Peyer's patch (tissue), 4 donors: ENCODE results near the gene SEH1L. TPM values are rescaled to one million over a fixed set of nuclear protein-coding genes. Genes with fewer than 3 reads are reported as not detected.

Experiments used
- DNase-seq, 3 donors: peaks; one replicate each; pipeline ENCODE4 v3.0.0-alpha.2; 2017 to 2019
- H3K27ac ChIP-seq, 4 donors: fragments of 200-600 bp; sonication (generic); one replicate each; pipeline ENCODE4 v1.5.1; 2016 to 2019
- H3K27me3 ChIP-seq, 2 donors: fragments of 200-600 bp; sonication (generic); one replicate each; pipeline ENCODE4 v1.5.1; 2019
- H3K36me3 ChIP-seq, 3 donors: fragments of 200-600 bp; sonication (generic); one replicate each; pipeline ENCODE4 v1.5.1; 2016 to 2019
- H3K4me1 ChIP-seq, 4 donors: fragments of 200-600 bp; sonication (generic); one replicate each; pipeline ENCODE4 v1.5.1; 2016 to 2019
- H3K4me3 ChIP-seq, 4 donors: fragments of 200-600 bp; sonication (generic); 1 replicate in 3 of 4; 2 replicates in 1 of 4; pipeline ENCODE4 v1.5.1; 2016 to 2019; ENCODE audit warnings: mild to moderate bottlenecking in 1 of 4
- H3K9me3 ChIP-seq, 4 donors: fragments of 200-600 bp; sonication (generic); one replicate each; pipeline ENCODE4 v1.5.1; 2016 to 2019; ENCODE audit warnings: mild to moderate bottlenecking in 1 of 4
- POLR2A ChIP-seq, 2 donors: fragments of 450-650 bp; IDR thresholded peaks; one replicate each; pipeline ENCODE4 v1.5.1; 2017; ENCODE audit warnings: antibody characterized with exemption in 2 of 2, mild to moderate bottlenecking in 2 of 2, moderate library complexity in 2 of 2
- total RNA-seq, 4 donors: library from RNA; depleted of rRNA; stranded (reverse); fragments of >200 nt; gene quantifications; one replicate each; pipeline ENCODE4 v1.1.0, GENCODE V29; 2016
- TF ChIP-seq, protein P1 (sequence below), 6 experiments: fragments of 450-650 bp in 4 of 6; fragments of 200-600 bp in 2 of 6; sonication (generic) in 1 of 6; IDR thresholded peaks; one replicate each; pipeline ENCODE4 v1.5.1; 2017 to 2019; ENCODE audit warnings: antibody characterized with exemption in 6 of 6, mild to moderate bottlenecking in 3 of 6, moderate library complexity in 1 of 6

SEH1L gene
- total RNA-seq, 4 donors from 2014 or later: 18.6 to 38.0 (median 25.3) TPM

DNA sequence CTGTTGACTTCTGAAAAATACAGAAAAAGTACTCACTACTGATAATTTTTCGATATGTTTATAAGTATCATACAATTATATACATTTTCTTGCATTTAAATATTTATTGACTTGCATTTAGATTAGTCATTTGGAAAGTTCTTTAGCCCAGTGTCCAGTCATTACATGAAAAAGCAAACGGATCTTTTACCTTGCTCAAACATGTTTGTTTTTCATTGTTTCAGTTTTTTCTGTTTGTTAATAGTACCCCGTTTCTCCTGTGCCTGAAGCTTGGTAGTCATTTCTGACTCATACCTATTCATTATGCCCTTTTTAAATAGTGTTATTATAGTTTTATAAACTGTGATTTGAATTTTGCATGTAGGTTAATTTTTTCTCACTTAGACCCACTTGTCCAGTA, 71.5 kb downstream of the SEH1L start:
- TF ChIP-seq POLR2A (IDR thresholded peaks at IDR 0.05): no peak
- TF ChIP-seq, protein P1, sequence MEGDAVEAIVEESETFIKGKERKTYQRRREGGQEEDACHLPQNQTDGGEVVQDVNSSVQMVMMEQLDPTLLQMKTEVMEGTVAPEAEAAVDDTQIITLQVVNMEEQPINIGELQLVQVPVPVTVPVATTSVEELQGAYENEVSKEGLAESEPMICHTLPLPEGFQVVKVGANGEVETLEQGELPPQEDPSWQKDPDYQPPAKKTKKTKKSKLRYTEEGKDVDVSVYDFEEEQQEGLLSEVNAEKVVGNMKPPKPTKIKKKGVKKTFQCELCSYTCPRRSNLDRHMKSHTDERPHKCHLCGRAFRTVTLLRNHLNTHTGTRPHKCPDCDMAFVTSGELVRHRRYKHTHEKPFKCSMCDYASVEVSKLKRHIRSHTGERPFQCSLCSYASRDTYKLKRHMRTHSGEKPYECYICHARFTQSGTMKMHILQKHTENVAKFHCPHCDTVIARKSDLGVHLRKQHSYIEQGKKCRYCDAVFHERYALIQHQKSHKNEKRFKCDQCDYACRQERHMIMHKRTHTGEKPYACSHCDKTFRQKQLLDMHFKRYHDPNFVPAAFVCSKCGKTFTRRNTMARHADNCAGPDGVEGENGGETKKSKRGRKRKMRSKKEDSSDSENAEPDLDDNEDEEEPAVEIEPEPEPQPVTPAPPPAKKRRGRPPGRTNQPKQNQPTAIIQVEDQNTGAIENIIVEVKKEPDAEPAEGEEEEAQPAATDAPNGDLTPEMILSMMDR (IDR thresholded peaks at IDR 0.05): no peak

DNA sequence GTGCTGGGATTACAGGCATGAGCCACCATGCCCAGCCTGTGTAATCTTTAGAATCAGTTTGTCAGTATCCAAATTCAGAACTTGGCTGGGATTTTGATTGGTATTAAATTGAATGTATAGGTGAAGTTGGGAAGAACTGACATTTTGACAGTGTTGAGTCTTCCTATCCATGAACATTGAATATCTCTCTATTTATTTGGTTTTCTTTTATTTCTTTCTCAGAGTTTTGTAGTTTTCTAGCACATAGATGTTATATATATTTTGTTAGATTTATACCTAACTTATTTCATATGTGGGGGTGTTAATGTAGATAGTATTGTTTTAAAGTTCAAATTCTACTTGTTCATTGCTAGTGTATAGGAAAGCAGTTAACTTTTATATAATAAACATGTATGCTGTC, 74.8 kb downstream of the SEH1L start:
- no peaks in the 10 kb centered on the region for H3K9me3 ChIP-seq
- DNase-seq: no peak
- TF ChIP-seq POLR2A (IDR thresholded peaks at IDR 0.05): no peak
- TF ChIP-seq, protein P1 (IDR thresholded peaks at IDR 0.05): no peak
- peaks cover 0 to 39% (median 0%) of the 10 kb centered on the region in 3 donors for H3K36me3 ChIP-seq
- no peaks in the 10 kb centered on the region for H3K27me3 ChIP-seq
- H3K4me3 ChIP-seq: no peak overlapping the region
- no peak overlapping the region for H3K27ac ChIP-seq
- no peaks in the 10 kb centered on the region for H3K4me1 ChIP-seq

More for the DNA sequence above, 71.5 kb downstream of the SEH1L start:
- H3K4me1 ChIP-seq: no peaks in the 10 kb centered on the region
- no peak overlapping the region for H3K4me3 ChIP-seq
- H3K27me3 ChIP-seq: no peaks in the 10 kb centered on the region
- no peak for DNase-seq
- no peaks in the 10 kb centered on the region for H3K9me3 ChIP-seq
- no peak overlapping the region for H3K27ac ChIP-seq
- peaks cover 0 to 68% (median 0%) of the 10 kb centered on the region in 3 donors for H3K36me3 ChIP-seq

DNA sequence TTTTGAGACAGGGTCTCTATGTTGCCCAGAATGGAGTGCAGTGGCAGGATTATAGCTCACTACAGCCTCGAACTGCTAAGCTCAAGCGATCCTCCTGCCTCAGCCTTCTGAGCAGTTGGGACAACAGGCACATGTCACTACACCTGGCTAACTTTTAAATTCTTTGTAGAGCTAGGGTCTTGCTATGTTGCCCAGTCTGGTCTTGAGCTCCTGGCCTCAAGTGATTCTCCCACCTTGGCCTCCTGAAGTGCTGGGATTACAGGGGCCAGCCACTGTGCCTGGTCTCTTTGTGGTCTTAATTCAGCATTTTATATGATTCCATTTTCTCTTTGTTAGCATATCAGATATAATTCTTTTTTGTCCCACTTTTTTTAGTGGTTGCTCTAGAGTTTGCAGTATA, 77.4 kb downstream of the SEH1L start:
- Histone ChIP-seq H3K36me3 (peaks cover 0 to 37% (median 0%) of the 10 kb centered on the region in 3 donors), H3K4me1 (no peaks in the 10 kb centered on the region), H3K27me3 (no peaks in the 10 kb centered on the region), H3K9me3 (no peaks in the 10 kb centered on the region), H3K4me3 (no peak overlapping the region), H3K27ac (no peak overlapping the region)
- DNase-seq: no peak
- TF ChIP-seq, protein P1 (IDR thresholded peaks at IDR 0.05): no peak
- no peak for TF ChIP-seq POLR2A (IDR thresholded peaks at IDR 0.05)

- TF ChIP-seq, protein P1 (IDR thresholded peaks at IDR 0.05): no peak
- no peak for TF ChIP-seq POLR2A (IDR thresholded peaks at IDR 0.05)
Observed at GRCh38 chr18:13026583-13027270, 78.9 kb downstream of the SEH1L start.

DNA sequence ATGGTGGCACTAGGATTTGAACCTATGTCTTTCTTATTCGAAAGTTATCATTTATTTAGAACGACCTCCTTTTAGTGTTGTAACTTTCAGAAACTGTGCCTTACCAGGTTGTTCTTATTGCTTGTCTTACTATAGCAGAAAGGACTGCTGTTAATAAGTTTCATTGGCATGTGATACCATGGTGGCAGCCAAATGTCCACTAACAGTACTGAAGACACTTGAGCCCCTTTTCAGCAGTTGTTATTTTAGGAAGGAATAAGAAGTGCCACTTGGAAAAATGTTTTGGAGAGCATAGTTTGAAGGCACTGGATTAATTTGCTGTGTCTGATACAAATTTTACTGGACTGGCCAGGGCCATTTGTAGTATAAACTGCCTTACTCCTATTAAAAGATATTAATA, 81.1 kb downstream of the SEH1L start:
- Histone ChIP-seq H3K27ac (no peak overlapping the region), H3K9me3 (no peaks in the 10 kb centered on the region), H3K36me3 (peaks cover 0 to 33% (median 0%) of the 10 kb centered on the region in 3 donors), H3K4me3 (no peak overlapping the region), H3K4me1 (no peaks in the 10 kb centered on the region), H3K27me3 (no peaks in the 10 kb centered on the region)
- no peak for DNase-seq
- TF ChIP-seq POLR2A (IDR thresholded peaks at IDR 0.05): no peak
- TF ChIP-seq, protein P1 (IDR thresholded peaks at IDR 0.05): no peak

More at GRCh38 chr18:13026583-13027270, 78.9 kb downstream of the SEH1L start:
- Histone ChIP-seq H3K4me1 (no peaks in the 10 kb centered on the region), H3K9me3 (no peaks in the 10 kb centered on the region), H3K4me3 (no peak overlapping the region), H3K27me3 (no peaks in the 10 kb centered on the region), H3K27ac (no peak overlapping the region), H3K36me3 (peaks cover 0 to 41% (median 0%) of the 10 kb centered on the region in 3 donors)
- DNase-seq: no peak
